Esophagus muscularis mucosa (tissue), 4 donors: ENCODE data around the gene YWHAH.

ENCODE experiments used
- CTCF ChIP-seq, 3 experiments: fragments of 200-600 bp in 2 of 3; fragments of 450-650 bp in 1 of 3; sonication (generic) in 2 of 3; IDR thresholded peaks; one replicate each; pipeline ENCODE4 v1.5.1; 2017 to 2019; ENCODE audit warnings: antibody characterized with exemption in 3 of 3, mild to moderate bottlenecking in 2 of 3, moderate library complexity in 1 of 3
- EP300 ChIP-seq: sonication (generic); formaldehyde crosslinking; IDR thresholded peaks from one replicate; pipeline ENCODE4 v1.6.1; 2017; ENCODE audit warnings: antibody characterized with exemption
- POLR2AphosphoS5 ChIP-seq, 2 donors: sonication (generic); formaldehyde crosslinking; IDR thresholded peaks; one replicate each; pipeline ENCODE4 v1.6.1; 2017; ENCODE audit warnings: antibody characterized with exemption in 2 of 2

GRCh38 chr22:31915586-31915985 lies 28.7 kb upstream of the YWHAH start:
- TF ChIP-seq CTCF (IDR thresholded peaks at IDR 0.05) = no peak
- TF ChIP-seq EP300 = no peak
- TF ChIP-seq POLR2AphosphoS5 (IDR thresholded peaks at IDR 0.05) = no peak
